GM21526 (cell line): ENCODE measurements around the gene KRT76.

Source experiments
- ATAC-seq: cut with Tn5 transposase; IDR thresholded peaks from one replicate; pipeline ENCODE4 v1.9.1; 2021; ENCODE audit warnings: moderate library complexity; ENCODE audit not compliant: unreplicated experiment, low FRiP score

KRT76 gene

DNA sequence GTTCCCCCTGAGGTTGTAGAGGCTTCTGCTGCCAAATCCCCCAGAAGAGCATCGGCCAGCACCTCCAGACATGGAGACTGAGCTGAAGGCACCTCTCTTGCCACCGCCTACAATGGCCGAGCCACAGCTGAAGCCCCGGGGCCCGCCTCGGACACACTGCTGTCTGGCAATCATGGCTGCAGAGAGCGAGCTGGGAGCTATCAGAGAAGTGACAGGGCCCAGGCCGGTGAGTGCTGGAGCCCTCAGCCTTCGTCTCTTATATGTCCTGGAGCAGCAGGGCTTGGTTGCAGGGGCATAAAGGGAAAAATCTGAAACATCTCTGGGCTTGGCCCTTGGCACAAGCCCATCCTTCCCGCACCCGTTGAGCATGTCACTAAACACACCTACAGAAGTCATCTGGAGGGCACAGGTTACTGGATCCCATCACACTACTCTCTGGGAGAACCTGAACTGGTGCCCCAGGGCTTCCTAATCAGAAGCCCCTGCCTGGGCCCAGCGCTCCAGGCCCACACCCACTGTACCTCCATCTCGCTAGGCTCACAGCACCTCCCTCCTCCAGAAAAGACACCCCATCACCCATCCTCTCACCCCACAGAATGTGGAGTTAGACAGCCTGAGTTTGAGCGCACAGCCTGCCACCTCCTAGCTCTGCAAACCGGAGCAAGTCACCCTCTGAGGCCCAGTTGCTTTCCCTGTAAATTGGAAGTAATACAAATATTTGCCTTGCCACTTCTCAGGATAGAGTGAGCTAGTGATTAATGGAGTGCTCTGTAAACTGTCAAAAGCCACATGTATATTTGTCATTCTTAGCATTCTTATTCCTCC is 37.0 kb upstream of the KRT76 start, which contains the start of gene KRT4:
Gene KRT4, minus strand, starts transcription at position 232 of the 825 bp plus-strand sequence. Its CDS starts 58 bp downstream, at position 174.
- ATAC-seq = no peak

DNA sequence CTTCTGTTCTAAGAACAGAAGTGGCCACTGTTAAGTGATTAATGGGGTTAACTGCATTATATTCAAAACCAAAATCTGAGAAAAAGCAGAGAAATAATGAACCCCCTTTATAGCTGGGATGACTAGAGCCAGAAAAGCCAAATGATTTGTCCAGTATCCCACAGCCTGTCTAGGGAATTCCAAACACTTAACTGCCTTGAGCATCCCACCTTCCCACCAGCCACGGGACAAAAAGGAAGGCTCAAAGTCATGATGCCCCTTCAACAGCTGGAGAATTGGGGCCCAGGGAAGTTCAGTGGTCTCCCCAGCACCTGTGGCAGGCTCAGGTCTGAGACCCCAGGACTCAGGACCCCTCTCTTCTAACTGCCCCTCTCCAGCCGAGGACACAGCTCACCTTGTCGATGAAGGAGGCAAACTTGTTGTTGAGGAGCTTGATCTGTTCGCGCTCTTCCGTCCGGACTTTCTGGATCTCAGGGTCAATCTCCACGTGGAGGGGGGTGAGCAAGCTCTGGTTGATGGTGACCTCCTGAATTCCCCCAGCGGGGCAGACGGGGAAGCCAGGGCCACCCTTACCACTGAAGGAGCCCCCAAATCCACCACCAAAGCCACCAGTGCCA is 36.2 kb upstream of the KRT76 start:
- no peak for ATAC-seq

DNA sequence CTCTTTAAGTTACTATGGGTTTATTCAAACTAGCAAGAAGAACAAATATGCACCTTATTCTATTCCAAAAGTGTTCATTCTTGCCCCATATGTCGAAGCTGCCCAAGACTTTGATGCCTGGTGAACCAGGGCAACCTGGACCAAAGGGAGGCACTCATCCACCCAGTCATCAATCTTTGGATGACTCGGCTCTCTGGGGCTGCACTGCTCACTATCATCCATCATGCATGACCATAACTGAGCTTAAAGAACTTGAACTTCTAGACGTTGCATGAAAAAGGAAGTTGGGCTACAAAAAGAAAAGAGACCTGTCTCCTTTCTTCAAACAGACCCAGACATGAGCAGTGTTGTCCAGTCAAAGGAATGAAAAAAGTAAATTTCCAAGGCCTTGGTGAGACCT is 35.6 kb upstream of the KRT76 start:
- ATAC-seq = no peak

DNA sequence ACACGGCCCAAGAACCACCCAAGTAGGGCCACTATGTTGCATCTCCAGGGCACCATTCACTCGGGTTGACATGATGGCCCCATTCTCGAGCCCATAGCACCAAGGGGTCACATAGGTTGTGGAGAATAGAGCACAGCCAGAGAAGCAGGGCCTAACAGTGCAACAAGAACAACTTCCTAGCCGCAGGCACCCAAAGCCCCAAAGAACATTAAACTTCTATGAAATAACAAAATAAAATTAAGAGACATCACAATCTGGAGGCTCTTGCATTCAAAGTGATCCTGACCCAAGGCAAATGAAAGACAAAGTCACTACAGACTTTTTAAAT is 34.9 kb upstream of the KRT76 start:
- ATAC-seq = no peak

DNA sequence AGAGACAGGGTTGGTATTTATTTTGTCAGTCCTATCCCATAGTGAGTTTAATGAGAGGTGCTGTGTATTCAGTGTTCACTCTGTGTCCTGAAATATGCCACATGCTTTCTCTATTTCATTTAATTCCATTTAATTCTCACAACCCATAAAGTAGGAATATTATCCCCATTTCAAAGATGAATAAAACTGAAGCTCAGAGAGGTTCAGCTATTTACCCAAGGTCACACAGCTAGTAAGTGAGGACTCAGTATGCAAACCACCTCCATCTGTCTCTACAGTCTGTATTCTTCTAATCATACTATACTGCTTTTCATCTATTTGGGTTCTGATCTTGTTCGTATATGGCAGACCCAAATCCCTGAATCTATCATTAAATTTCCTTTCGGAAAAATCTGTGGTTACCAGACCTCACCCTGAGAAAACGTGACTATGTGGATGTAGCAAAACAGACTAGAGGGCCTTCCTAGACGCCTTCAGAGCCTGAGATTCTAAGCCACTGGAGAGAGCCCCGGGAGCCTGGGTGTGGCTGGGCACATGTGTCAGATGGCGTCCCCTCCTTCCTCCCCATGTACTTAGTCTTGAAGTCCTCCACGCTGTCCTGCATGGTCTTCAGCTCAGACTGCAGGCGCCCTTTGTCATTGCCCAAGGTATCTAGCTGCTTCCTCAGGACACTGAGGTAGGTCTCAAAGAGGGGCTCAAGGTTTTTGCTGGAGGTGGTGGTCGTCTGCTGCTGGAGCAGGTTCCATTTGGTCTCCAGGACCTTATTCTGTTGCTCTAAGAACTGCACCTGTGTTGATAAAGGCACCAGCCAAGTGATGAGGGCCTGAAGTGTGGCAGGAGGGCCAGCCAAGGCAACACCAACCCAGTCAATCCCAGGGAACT is 34.3 kb upstream of the KRT76 start:
- no peak for ATAC-seq

DNA sequence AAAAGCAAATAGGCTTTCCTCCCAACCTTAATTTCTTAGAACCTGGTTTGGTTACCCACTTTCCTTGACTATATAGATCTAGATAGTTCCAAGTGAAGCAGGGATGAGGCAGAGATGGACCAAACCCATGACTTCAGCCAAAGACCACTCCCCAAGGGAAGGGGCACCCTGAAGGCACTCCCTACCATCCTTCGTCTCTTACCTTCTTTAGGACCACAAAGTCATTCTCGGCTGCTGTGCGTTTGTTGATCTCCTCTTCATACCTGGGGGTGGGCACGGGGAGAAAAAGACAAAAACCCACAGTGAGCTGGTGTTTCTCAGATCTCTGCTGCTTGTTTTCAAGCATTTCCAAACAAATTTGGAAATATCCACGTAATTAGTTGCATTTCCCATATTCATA is 33.4 kb upstream of the KRT76 start:
- ATAC-seq = no peak

DNA sequence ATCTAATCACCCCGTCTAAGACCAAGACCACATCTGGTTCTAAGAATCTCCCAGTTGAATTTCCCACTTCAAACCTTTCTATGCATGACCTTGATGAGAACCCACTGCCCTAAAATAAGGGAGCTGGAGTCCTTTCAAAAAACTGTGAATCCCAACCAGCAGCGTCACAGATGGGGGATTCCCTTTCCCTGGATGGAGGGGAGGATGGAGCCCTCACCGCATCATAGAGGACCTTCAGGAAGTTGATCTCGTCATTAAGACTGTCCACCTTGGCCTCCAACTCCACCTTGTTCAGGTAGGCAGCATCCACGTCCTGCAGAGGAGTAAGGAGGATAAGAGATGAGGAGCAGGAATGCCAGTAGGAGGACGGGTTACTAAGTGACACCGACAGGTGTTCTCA is 32.0 kb upstream of the KRT76 start:
- no peak for ATAC-seq

DNA sequence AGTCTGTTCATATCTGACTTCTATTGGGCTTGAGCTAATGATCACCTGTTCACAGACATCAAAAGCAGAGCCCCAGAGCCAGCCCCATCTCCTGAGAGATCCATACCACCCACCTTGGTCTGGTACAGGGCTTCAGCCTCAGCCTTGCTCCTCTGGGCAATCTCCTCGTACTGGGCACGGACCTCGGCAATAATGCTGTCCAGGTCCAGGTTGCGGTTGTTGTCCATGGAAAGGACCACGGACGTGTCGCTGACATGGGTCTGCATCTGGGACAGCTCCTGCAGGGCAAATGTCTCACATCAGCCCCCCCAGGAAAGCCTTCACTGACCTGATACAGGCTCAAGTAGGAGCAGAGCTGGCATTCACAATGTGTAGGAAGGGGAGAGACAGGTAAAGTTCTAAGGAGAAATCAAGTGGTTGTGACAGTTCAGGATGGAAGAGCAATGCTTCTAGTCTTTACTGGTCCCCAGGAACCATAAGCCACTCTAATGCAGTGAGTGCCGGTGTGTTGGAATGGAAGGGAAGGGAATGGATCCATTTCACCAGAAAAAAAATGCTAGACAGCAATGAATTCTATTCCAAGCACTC is 31.5 kb upstream of the KRT76 start:
- ATAC-seq = no peak

DNA sequence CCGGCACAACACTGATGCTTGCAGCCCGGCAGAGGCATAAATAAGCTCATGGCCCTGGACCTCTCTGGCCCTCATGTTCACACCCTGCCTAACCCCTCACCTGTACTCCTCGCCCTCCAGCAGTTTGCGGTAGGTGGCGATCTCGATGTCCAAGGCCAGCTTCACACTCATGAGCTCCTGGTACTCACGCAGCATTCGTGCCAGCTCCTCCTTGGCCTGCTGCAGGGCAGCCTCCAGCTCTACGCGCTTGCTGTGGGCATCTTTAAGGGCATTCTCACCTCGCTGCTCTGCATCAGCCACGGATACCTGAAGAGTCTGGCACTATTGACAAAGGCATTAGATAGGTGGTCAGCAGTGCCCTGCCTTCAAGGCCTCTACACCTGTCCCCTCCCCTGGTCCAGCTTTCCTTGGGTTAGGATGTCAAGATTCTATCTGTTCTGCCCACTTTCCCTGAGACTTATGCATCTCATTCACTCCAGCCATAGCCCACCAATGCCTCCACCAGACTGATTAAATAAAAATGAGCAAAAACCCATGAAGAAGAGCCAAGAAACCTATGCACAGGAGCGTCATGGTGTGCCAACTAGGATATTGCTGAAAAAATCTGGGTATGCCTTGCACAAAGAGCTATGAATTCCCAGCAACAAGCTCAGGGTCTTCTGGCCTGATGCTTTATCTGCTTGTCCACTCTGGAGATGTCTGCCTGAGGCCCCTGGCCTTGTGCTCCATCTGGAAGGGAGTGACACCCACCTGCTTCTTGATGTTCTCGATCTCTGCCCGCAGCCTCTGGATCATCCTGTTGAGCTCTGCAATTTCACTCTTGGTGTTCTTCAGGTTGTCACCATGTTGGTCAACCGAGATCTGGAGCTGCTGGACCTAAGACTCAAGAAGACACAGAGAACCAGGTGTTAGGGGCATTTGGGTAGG is 30.7 kb upstream of the KRT76 start:
- no peak for ATAC-seq

DNA sequence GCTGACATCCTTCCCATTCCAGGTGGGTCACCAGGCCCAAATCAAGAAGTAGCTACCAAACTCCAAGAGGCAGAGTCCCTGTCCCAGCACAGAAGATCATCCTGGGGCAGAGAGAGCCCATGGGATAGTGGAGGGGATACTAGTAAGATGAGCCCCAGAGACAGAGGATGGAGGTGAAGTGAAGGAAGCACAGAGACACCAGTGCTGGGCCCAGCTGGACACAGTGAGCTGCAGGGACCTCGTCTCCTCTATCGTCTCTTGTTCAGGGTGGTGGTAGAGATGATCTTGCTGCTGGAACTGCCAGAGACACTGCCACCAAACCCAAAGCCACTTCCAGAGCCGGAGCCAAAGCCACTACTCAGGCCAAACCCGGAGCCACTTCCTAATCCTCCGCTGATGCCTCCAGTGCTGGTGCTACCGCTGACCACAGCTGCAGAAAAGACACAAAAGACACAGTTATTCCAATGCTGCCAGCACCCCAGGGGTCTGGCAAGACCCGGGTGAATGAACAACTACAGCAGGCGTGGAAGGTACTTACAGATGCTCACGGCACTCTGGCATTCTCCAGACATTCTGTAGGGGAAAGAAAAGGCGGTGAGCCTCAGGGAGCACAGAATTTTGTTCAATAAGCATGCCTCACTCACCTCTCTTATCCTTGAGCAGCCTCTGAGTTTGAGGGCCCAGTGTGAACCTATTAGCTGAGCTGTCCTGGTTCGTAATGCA is 29.8 kb upstream of the KRT76 start:
- ATAC-seq = no peak

DNA sequence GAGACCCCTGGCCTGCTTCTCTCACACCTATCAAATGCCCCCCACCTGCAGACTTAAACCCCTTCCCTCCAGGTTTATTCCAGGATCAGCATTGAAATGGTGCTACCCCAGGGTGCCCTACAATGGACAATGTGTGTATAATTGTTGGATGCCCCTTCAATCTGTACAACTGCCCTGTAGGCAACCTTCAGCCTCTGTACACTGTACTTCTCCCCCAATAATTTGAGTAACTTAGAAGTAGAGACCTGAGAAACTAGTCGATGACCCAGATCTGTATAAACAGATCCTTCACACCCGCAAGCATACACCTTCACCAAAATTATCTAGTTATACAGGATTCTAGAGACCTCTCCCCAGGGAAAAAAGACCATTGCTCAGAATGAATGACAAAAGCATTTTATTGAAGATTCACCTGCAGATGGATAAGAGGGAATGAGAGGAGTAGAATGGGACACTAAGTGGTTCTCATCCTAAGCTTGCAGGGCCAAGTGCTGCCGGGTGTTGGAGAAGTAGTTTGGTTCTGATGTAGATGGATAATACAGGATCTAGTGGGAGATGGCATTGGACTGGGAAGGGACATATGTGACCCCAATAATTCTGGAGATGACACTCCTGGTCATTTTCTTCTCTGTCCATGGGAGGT is 29.1 kb upstream of the KRT76 start:
- no peak for ATAC-seq

DNA sequence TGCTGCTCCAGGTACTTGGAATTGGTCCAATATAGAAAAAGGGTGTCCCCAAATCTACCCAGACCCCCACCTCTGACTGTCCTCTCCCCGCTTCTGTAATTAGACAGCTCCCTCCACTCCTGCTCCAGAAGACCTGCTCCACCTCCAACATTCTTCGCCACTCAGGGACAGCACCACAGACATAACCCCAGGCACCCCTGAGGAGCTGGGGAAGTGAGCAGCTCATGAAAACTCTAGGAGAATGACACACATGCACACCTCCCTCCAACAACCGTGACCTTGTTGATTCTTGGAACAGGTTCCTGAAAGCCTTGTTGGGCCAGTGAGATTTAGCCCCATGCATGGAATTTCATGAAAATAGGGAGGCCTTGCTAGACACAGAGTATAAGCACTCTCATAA is 28.6 kb upstream of the KRT76 start:
- no peak for ATAC-seq

DNA sequence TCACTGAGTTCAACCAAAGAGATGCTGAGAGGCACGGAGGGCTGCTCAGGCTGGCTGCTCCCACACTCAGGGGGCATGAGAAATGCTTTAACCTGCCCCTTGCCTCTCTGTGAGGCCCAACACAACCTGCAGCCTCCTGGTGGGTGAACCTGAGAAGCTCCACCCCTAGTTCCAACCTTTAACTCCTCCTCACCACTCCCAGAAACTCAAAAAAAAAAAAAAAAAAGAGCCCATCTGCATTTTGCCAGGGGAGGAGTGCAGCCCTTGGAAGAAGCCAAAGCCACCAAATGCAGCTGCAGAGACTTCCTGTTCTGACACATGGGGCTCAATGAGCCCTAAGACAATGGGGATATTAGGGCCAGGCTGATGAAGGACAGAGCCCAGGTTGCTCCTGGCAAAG is 27.9 kb upstream of the KRT76 start:
- ATAC-seq = no peak

DNA sequence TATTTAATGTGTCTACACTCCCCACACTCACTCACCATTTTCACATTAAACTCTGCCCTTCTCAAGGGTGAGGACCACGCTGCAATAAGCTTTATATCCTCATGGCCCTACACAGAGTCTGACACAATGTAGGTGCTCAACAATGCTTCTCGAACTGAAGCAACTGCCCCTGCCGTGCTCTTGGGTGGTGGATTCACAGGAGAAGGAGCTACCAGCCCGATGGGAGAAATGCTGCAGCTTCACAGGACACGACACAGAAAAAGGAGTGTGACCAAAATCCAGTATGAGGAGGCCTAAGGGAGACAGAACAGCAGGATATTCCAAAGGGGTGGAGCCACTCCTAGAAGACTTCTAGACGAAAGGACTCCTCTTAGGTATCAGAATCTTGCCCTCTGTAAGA is 25.3 kb upstream of the KRT76 start:
- ATAC-seq = no peak

DNA sequence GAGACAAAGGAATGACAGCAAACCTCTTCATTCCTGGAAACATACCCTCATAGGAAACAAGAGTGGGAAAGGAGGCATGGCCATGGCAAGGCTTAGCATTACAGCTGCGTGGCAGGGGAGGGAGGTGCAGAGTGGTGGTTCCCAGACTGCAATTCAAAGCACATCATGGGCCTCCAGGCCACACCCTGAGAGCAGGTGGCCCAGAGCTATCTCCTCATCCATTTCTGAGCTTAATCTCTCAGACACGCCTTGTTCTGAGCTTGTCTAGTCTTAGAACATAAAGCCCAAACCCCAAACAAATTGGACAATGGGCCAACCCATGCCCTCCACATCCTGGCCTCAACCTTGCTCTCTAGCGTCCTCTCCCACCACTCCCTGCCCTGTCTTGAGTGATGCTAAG is 24.6 kb upstream of the KRT76 start:
- no peak for ATAC-seq

DNA sequence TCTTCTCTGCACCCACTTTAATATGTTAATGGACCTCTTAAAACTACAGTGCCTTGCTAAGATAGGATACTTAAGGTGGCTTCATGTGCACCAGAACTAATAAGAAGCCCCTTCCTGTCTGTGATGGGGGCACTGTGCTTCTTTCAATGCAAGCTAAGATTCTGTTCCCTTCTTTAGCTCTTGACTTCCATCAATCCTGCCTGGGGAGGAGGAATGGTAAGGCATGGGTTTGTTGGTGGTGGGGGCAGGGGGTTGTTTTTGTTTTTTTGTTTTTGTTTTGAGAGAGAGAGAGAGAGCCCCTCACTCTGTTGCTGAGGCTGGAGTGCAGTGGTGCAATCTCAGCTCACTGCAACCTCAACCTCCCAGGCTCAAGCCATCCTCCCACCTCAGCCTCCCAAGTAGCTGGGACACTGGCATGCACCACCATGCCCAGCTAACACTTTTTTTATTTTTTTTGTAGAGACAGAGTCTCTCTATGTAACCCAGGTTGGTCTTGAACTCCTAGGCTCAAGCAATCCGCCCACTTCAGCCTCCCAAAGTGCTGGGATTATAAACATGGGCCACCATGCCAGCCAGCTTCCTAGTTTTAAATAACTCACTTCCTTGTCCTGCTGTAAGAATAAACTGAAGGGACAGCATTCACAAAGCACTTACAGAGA is 23.2 kb upstream of the KRT76 start:
- ATAC-seq = no peak

DNA sequence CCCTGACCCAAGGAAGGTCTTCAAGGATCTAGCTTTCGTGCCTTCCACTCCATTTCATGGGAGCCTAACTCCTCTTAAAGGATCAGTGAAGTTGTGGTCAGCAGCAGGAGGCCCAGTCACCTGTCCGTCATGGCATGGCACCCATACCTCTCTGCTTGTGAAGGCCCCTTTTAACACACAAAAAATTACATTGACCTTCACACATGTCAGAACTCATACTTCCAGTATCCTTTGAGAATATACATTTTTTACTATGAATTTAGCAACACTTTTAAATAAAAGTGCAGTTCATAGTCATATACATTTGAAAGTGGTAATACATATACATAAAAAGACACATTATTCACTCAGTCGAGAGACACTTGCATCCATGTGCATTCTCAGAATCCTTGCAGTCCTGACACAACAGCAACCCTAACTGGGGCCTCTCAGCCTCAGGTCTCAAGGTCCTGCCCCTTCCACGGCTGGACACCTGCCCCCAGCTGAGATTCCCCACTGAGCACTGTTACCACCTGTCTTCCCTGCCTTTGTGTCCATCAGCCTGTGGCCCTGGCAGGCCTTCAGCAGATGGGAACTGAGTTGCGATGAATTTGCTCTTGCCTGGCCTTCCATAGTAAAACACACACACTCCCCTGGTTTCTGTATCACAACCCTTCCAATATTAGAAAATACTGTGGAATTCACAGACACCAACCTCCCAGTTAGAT is 22.5 kb upstream of the KRT76 start:
- ATAC-seq = no peak
